Cardiac fibroblast (primary cell): ENCODE data around the gene PDE1A.
A peak's percentile ranks its signal among the peaks of the same experiment; 100 is the strongest.

Experiments
- DNase-seq, 2 donors: peaks; one replicate each; pipeline versions ENCODE4 v3.0.0 to v3.0.0-alpha.2; 2010; ENCODE audit warnings: low read depth in 2 of 2
- H3K4me3 ChIP-seq, 2 donors: replicated peaks in 1 of 2; 1 replicate in 1 of 2; 2 replicates in 1 of 2; pipeline ENCODE4 v1.5.1; 2011; ENCODE audit warnings: low read depth in 2 of 2, low read length in 2 of 2, mild to moderate bottlenecking in 2 of 2, moderate library complexity in 1 of 2
- TF ChIP-seq, protein P1 (sequence below): IDR thresholded peaks from one replicate; pipeline ENCODE4 v1.5.1; 2011; ENCODE audit warnings: low read depth, mild to moderate bottlenecking, low read length, inconsistent platforms

PDE1A gene

DNA sequence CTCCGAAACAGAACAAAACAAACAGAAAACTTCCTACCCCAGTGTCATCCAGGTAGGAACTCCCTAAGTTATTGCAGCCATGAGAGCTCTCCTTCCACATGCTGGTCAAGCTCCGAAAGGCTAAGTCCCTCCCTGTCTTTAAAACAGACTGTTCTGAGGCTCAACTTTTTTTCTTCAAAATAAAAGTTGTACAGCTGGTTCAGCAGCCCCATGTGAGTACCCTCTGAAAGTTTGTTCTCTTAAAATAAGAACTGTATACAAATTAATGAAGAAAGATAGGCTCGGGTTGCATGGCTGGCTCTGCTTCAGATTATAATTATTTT is at the start of gene PDE1A:
Gene PDE1A (minus strand): TSS at position 119 of the 323 bp plus-strand sequence.
- DNase-seq, result peak in 1 of 2 donors; percentile 67
- H3K4me3 ChIP-seq, result peak within 1 kb of the TSS; percentile 19 to 51
- TF ChIP-seq, protein P1, sequence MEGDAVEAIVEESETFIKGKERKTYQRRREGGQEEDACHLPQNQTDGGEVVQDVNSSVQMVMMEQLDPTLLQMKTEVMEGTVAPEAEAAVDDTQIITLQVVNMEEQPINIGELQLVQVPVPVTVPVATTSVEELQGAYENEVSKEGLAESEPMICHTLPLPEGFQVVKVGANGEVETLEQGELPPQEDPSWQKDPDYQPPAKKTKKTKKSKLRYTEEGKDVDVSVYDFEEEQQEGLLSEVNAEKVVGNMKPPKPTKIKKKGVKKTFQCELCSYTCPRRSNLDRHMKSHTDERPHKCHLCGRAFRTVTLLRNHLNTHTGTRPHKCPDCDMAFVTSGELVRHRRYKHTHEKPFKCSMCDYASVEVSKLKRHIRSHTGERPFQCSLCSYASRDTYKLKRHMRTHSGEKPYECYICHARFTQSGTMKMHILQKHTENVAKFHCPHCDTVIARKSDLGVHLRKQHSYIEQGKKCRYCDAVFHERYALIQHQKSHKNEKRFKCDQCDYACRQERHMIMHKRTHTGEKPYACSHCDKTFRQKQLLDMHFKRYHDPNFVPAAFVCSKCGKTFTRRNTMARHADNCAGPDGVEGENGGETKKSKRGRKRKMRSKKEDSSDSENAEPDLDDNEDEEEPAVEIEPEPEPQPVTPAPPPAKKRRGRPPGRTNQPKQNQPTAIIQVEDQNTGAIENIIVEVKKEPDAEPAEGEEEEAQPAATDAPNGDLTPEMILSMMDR, result no peak

- no peak overlapping the region for H3K4me3 ChIP-seq
- DNase-seq, result no peak
- TF ChIP-seq, protein P1, result no peak
These were observed 46.8 kb upstream of the PDE1A start for GRCh38 chr2:182473635-182474034.

DNA sequence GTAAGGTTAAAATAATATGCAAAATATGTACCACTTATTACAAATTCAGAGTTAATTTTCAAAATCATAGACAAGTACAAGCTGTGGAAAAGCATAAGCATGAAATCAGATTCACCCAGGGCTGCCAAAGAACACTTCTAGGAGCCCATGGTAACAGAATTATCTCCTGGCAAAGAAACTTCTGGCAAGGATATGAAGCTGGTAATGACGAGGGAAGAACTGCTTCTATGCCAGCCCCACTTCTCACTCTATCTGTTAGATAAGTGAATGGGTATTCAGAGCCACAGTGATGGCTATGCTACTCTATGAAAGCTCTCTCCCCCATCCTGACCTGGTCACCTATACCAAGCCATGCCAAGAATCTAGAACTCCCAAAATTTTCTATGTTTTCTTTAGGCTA is 36.9 kb upstream of the PDE1A start:
- TF ChIP-seq, protein P1, result no peak
- DNase-seq, result peak in 1 of 2 donors; percentile 88
- H3K4me3 ChIP-seq, result no peak overlapping the region

DNA sequence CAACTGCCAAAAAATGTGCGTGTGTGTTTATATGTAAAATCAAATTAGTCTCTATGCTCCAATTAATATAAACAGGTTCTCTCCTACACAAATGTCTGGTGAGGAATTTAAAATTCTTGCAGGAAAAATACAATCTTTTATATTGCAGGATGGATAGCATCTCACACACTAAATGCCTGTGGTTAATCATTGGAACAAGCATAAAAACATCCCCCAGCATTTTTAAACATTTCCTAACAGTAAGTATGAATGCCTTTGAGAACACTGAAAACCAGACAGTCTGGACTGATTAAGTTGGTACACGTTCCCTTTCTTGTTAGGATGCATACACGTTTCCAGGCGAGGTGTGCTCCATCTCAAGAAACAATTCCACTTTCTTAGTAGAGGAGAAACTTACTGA is 29.9 kb upstream of the PDE1A start:
- DNase-seq, result peak; percentile 15 to 71
- TF ChIP-seq, protein P1, result no peak
- H3K4me3 ChIP-seq, result no peak overlapping the region

DNA sequence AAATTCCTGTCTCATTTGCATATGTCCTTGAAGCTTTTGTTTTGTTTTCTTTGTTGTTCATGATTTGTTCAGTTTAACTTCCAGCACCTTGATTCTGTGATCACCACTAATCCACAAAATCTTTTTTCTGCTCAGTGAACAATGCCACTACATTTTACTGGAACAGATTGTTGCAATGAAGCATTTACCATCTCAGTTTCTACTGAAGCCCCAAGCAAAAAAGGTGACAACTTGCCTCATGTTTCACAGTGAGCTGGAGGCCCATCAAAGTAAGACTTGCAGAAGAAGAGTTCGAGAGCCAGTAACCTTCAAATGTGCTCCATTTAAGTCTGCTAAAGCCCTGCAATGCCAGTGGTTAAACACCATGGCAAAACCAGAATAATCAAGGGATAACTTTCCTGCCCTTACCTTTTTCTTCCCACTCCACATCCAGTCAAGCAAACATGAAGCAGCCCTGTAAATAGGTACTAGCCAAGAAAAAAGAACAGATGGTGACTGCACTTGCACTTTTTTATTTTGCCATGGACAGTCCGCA is 25.7 kb upstream of the PDE1A start:
- DNase-seq, result no peak
- H3K4me3 ChIP-seq, result no peak overlapping the region
- TF ChIP-seq, protein P1, result no peak

DNA sequence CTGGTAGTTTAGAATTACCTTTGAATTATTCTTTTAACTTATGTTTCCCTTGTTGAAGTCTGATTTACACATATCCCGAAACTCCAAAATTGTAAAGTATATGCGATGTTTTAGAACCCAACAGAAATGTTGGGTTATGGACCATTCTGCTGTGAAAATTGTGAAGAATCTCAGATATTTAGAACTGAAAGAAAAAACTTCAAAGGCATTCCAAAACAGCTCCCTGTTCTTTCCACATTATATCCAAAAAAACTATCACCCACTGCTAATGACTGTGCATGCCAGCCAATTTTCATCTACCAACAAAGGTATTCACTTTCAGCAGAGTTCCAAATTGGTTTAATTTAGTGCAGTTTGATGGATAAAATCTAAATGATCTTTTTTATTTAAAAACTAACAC is 21.5 kb upstream of the PDE1A start:
- no peak overlapping the region for H3K4me3 ChIP-seq
- TF ChIP-seq, protein P1, result no peak
- DNase-seq, result peak in 1 of 2 donors; percentile 37

DNA sequence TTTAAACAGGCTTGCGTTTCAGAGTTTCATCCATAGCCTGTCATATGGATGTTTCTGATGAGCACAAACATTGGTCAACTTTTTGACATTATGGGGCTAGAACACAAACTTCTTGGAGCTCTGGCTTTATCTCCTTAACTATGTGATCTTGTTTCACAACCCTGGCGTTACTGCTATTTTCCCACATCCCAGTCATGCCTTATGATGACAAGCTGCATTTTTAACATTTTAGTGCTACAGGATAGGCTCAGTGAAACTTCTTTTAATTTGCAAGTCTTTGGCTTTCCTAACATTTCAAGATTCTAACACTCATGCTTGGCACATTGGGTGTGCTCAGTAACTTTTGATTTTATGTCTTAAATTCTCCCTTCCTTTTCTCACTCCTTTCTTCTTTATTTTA is 21.0 kb upstream of the PDE1A start:
- no peak overlapping the region for H3K4me3 ChIP-seq
- TF ChIP-seq, protein P1, result no peak
- DNase-seq, result peak; percentile 88 to 94
